Adrenal gland (tissue), 5 donors: ENCODE results near the gene P3H3.

Experiments
- POLR2A ChIP-seq, 2 donors: fragments of 450-650 bp; IDR thresholded peaks; one replicate each; pipeline ENCODE4 v1.6.1; 2017; ENCODE audit warnings: antibody characterized with exemption in 2 of 2, mild to moderate bottlenecking in 2 of 2, moderate library complexity in 1 of 2
- TF ChIP-seq, protein P1 (sequence below), 6 experiments: fragments of 450-650 bp in 4 of 6; fragments of 200-600 bp in 2 of 6; sonication (generic) in 1 of 6; IDR thresholded peaks; 1 replicate in 5 of 6; 2 replicates in 1 of 6; pipeline versions ENCODE4 v1.5.1 to v1.8.0; 2016 to 2021; ENCODE audit warnings: antibody characterized with exemption in 6 of 6, mild to moderate bottlenecking in 2 of 6, moderate library complexity in 1 of 6
- donor health status: DM: no; HTN: no; CAD: no.

DNA sequence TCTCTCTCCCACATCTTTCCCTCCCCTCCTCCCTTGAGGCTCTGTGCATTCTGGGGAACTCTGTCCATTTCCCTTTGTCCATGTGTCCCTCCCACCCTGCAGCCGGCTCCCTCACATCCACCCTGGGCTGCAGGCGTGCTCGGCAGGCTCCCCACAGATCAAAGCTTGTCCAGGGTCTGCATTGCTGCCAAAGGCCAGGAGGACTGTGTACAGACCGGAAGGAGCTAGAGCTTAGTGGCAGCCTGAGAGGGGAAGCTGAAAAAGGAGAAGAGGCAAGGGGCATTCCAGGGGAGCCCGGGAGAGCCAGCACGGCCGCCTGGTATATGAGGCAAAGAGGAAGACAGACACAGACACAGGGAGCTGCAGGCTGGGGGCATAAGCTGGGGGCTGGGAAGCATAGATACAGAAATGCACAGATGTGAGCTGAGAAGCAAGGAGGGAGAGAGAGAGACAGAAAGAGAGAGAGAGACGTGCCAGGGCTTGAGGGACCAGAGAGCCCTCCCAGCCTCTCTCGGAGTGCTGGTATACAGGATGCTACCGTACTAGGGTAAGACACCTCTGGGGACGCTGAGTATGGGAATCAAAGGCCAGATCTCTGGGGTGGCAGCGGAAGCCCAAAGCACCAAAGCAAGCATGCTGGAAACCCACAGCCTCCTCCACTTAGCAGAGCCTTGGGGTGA lies 35.5 kb upstream of the P3H3 start:
- TF ChIP-seq POLR2A (IDR thresholded peaks at IDR 0.05), result peak in 1 of 2 donors; percentile 13
- TF ChIP-seq, protein P1, sequence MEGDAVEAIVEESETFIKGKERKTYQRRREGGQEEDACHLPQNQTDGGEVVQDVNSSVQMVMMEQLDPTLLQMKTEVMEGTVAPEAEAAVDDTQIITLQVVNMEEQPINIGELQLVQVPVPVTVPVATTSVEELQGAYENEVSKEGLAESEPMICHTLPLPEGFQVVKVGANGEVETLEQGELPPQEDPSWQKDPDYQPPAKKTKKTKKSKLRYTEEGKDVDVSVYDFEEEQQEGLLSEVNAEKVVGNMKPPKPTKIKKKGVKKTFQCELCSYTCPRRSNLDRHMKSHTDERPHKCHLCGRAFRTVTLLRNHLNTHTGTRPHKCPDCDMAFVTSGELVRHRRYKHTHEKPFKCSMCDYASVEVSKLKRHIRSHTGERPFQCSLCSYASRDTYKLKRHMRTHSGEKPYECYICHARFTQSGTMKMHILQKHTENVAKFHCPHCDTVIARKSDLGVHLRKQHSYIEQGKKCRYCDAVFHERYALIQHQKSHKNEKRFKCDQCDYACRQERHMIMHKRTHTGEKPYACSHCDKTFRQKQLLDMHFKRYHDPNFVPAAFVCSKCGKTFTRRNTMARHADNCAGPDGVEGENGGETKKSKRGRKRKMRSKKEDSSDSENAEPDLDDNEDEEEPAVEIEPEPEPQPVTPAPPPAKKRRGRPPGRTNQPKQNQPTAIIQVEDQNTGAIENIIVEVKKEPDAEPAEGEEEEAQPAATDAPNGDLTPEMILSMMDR (IDR thresholded peaks at IDR 0.05), result no peak
